GM19372 (cell line): ENCODE data around the gene SREBF1.

Source experiments
- ATAC-seq: cut with Tn5 transposase; IDR thresholded peaks from one replicate; pipeline ENCODE4 v1.9.1; 2021; ENCODE audit warnings: mild to moderate bottlenecking, low read depth, moderate library complexity; ENCODE audit not compliant: unreplicated experiment

SREBF1 gene

GRCh38 chr17:17842111-17842876 lies 5.5 kb upstream of the SREBF1 start:
- ATAC-seq = no peak

- ATAC-seq = no peak
Measured at GRCh38 chr17:17841601-17842025, 4.8 kb upstream of the SREBF1 start.

- no peak for ATAC-seq
Measured at GRCh38 chr17:17840751-17841591, 4.2 kb upstream of the SREBF1 start.

- peak; percentile 76 for ATAC-seq
Measured at GRCh38 chr17:17839791-17840707, 3.3 kb upstream of the SREBF1 start.

GRCh38 chr17:17837966-17838962 lies 1.5 kb upstream of the SREBF1 start:
- ATAC-seq = no peak

GRCh38 chr17:17837380-17837821 lies 615 bp upstream of the SREBF1 start:
- ATAC-seq = no peak

GRCh38 chr17:17836250-17836817 lies 452 bp downstream of the SREBF1 start:
- peak; percentile 60 for ATAC-seq

GRCh38 chr17:17835415-17836249 lies 1.2 kb downstream of the SREBF1 start:
- no peak for ATAC-seq

GRCh38 chr17:17834974-17835373 lies 1.8 kb downstream of the SREBF1 start:
- no peak for ATAC-seq

GRCh38 chr17:17833658-17834357 lies 3.0 kb downstream of the SREBF1 start:
- no peak for ATAC-seq

GRCh38 chr17:17832032-17832363 lies 4.8 kb downstream of the SREBF1 start:
- no peak for ATAC-seq

GRCh38 chr17:17831208-17832031 lies 5.4 kb downstream of the SREBF1 start:
- no peak for ATAC-seq

- no peak for ATAC-seq
Measured at GRCh38 chr17:17830740-17831207, 6.0 kb downstream of the SREBF1 start.

- no peak for ATAC-seq
Measured at GRCh38 chr17:17830269-17830567, 6.6 kb downstream of the SREBF1 start.

- no peak for ATAC-seq
Measured at GRCh38 chr17:17827826-17828621, 8.8 kb downstream of the SREBF1 start.
